ENCODE data around the gene ACOT11.

Gene ACOT11

DNA sequence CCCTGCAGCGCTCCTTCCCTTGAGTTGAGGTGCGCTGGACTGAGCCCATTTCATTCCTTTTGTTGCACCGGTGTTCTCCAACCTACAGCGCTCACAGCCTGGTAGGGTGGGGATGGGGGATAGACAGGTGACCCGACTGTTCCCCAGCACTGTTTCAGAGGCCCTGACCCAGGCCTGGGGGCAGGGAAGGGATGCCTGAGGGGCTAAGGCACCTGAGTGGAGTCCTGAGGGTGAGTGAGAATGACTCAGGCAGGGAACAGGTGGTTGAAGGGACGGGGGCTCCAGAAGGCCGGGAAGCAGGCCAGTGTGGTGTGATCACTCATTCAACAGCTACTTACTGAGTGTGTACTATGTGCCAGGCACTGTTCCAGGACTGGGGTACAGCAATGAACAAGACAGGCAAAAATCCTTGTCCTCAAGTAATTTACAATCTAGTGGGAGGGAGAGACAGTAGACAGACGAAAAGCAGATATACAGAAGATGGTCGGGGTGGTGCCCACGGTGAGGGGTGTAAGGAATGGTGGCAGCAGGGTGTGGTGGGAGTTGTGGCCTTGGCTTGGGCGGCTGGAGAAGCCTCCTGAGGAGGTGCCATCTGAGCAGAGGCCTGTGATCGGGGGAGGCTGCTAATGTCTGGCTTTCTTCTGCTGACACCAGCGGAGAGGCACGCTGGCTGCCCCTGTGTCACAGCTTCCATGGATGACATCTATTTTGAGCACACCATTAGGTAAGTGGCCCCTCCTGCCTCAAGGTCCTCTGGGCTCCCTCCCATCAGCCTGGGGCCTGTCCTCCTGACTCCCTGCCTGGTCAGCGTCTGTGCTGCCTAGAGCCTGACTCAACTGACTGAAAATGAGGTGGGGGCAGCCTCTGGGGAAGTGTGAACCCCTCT is 37.4 kb downstream of the ACOT11 start:
- no peak for DNase-seq (ENCODE audit: low spot score)

GRCh38 chr1:54588377-54588776 is 40.3 kb downstream of the ACOT11 start:
- no peak for DNase-seq (ENCODE audit: low spot score)

GRCh38 chr1:54591127-54591756 is 43.2 kb downstream of the ACOT11 start:
- DNase-seq (ENCODE audit: low spot score), result no peak

- no peak for DNase-seq (ENCODE audit: low spot score)
Measured at GRCh38 chr1:54593571-54594160, 45.6 kb downstream of the ACOT11 start.

DNA sequence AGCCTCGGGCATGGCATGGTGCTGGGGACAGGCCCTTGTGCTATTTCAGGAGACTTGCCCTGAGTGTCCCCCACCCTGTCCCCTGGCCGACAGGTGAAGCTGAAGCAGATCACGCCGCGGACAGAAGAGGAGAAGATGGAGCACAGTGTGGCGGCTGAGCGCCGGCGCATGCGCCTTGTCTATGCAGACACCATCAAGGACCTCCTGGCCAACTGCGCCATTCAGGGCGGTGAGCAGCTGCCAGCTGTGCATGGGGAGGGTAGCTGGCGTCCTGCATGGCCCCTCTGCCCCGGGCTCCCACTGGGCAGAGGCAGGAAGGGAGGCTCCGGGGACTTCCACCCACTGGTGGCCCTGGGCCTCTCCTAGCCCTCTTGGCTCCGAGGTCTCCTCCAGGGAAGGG is 46.4 kb downstream of the ACOT11 start:
- no peak for DNase-seq (ENCODE audit: low spot score)

GRCh38 chr1:54595956-54596498 is 48.0 kb downstream of the ACOT11 start:
- no peak for DNase-seq (ENCODE audit: low spot score)

- no peak for DNase-seq (ENCODE audit: low spot score)
Measured at GRCh38 chr1:54596756-54597155, 48.7 kb downstream of the ACOT11 start.

GRCh38 chr1:54597455-54598030 is 49.5 kb downstream of the ACOT11 start:
- DNase-seq (ENCODE audit: low spot score), result no peak

- DNase-seq (ENCODE audit: low spot score), result no peak
Measured at GRCh38 chr1:54599211-54599823, 51.3 kb downstream of the ACOT11 start.

GRCh38 chr1:54600947-54601721 is 53.1 kb downstream of the ACOT11 start:
- no peak for DNase-seq (ENCODE audit: low spot score)

DNA sequence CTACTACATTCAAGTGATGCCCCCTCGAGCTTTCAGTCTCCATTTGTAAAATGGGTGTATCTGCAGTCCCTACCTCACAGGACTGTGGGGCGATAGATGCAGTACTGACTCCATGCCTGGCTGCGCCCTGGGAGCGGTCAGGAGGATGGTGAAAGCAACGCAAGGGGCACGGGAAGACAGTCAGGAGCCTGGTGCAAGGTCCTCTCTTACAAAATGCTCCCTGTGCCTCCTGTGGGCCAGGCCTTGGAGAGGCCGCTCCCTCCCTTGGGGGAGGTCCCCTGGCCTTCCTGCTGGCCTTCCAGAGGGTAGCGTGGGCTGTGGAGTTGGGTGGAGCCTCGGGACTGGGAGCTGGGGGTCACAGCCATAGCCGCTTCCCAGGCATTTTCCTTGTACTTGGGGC is 53.7 kb downstream of the ACOT11 start:
- DNase-seq (ENCODE audit: low spot score), result no peak

- no peak for DNase-seq (ENCODE audit: low spot score)
Measured at GRCh38 chr1:54602554-54602953, 54.5 kb downstream of the ACOT11 start.

- DNase-seq (ENCODE audit: low spot score), result no peak
Measured at GRCh38 chr1:54603241-54603640, 55.2 kb downstream of the ACOT11 start.

DNA sequence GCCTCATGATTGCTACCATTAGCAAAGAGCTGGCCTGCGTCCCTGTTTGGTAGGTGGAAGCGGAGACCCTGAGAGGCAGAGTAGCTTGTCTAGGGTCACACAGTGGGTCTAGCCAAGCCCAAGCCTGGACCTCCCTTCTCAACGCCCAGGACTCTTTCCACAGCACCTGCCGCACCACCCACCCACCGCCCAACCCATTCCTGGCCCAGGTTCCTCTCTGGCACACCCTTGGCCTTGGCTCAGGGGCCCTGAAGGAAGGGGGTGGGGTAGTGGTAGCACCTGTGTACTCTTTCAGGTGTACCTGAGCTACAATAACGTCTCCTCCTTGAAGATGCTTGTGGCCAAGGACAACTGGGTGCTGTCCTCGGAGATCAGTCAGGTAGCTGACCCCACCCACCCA is 56.0 kb downstream of the ACOT11 start:
- DNase-seq (ENCODE audit: low spot score), result no peak

GRCh38 chr1:54604572-54605370 is 56.7 kb downstream of the ACOT11 start:
- DNase-seq (ENCODE audit: low spot score), result no peak

DNA sequence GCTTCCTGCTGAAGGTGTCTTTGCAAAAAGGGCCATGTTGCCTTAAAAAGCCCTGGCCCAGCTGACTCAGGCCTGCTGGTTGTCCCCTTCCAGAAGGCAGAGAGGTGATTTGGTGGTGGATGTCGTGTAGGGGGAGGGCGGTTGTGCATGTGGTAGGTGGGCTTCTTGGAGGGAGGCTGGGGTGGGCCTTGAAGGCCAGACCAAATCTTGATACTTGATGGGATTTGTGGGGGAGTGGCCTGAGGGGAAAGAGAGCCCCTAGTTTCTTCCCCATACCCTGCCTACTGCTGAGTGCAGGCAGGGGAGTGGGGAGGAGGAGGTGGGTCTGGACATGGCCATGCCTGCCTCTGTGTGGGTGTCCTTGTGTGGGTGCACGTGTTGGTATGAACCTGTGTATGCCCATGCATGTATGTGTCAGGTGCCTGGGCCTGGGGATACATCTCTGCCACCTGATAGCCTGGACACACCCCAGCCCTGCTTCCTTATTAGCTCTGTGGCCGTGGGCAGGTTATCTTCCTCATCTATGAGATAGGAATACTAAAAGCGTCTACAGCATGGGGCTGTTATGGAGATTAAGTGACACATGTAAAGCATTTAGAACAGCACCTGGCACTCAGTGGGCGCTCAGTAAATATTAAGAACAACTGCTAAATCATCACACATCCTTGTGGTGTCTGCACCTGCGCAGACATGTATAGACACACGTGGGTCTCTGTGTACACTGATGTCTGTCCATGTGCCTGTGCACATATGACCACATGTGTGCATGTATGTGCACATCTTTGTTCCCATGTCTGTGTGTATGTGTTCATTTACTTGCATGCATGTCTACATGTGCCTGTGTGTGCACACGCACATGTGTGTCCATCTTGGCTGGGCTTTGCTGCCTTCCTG is 58.3 kb downstream of the ACOT11 start:
- DNase-seq (ENCODE audit: low spot score), result no peak

DNA sequence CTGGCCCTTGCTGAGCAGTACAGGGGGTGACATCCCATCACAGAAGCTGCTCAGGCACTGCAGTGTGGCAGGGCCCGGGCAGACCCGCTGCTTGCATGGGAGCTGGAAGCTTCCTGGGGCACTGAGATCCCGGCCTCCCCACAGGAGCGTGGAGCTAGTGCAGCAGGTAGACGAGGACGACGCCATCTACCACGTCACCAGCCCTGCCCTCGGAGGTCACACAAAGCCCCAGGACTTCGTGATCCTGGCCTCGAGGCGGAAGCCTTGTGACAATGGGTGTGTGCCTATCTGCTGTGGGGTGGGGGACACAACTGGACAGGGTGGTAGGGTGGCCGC is 58.9 kb downstream of the ACOT11 start:
- no peak for DNase-seq (ENCODE audit: low spot score)

DNA sequence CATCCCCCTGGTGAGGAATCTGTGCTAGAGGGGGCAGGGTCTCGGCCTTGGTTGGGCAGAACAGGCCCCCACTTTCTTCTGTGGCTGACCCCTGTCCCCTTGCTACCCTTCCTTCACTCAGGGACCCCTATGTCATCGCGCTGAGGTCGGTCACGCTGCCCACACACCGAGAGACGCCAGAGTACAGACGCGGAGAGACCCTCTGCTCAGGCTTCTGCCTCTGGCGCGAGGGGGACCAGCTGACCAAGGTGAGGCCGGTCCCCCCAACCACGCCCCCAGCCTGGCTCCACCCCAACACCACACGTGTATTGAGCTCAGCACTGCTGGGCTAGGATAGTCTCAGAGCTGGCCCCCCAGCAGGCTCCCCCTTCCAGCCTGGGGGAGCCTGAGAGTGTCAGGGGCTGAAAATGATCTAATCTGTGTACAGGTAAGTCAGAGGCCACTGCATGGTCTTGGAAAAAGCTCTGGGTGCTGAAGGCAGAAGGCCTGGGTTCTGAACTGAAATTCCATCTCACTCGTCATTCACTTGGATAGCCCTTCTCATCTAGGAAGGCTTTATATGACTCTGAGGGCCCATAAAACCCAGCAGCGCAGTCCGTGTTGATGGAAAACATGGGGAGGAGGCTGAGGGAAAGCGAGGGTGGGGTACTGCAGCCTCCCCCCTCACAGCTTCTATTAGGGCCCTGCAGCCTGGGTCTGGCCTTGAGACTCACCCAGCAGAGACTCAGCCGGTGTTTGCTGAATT is 60.0 kb downstream of the ACOT11 start:
- no peak for DNase-seq (ENCODE audit: low spot score)

All from HuH-7.5 (cell line).